ENCODE data around the gene PRR35.

Gene PRR35

DNA sequence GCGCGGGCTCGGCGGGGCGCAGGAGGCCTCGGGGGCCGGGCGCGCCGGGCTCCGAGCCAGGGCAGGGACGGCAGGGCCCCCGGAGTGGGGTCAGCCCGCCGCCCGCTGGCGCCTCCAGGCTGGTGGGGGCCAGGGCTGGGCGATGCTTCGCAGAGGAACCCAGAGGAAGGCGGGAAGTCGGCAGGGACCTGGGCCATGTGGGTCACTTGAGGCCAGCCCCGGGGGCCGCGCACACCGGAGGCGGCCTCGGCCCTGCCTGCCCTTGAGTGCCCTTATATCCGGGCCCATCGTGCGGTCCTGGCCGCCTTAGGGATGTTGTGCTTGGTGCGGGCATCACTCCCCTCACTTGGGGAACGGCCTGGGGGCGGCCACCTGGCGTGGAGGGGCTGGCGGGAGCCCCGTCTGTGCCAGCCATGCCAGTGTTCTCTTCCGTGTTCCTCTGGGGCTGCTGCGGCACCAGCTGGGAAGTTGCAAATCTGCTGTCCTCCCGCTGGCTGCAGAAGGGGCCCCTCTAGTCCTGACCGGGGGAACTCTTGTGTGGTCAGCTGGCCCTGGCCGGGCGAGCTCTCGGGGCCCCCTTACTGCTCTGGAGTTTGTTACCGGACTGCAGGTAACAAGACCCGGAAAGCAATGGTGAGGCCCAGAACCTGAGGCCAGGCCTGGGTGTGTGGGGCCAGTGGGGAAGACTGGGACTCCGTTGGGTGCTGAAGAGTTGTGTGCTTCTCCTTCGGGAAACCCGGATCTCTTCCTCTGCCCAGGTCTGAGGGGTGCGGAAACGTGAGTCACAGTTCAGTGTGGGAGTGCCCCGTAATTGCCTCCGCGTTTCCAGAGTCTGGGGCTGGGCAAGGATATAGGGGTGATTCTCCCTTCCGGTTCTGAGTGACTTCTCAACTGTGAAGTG lies 31.8 kb upstream of the PRR35 start:
- DNase-seq: no peak

DNA sequence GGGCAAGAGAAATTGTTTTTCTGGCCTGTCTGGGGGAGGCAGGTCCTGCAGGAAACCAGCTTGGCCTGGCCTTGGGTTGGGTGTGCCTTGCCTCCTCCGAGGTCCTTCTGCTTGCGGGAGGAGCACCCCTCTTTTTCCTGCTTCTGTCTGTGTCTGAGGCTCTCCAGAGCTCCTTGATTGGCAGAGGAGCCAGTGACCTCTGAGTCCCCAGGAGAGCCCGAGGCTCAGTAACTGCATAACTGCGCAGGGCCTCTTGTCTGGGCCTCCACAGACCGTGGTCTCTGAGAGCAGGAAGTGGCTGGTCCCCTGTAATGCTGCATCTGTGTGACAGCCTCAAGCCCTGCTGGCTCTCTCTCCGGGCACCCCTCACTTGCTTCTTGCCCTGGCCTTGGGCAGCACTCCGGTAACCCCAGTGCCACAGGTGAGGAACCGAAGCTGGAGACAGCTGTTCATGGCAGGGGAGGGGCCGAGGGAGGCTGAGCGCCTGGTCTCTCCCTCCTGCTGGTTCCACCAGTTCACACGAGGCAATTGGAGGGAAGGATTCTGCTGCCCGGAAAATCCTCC lies 31.1 kb upstream of the PRR35 start:
- no peak for DNase-seq

DNA sequence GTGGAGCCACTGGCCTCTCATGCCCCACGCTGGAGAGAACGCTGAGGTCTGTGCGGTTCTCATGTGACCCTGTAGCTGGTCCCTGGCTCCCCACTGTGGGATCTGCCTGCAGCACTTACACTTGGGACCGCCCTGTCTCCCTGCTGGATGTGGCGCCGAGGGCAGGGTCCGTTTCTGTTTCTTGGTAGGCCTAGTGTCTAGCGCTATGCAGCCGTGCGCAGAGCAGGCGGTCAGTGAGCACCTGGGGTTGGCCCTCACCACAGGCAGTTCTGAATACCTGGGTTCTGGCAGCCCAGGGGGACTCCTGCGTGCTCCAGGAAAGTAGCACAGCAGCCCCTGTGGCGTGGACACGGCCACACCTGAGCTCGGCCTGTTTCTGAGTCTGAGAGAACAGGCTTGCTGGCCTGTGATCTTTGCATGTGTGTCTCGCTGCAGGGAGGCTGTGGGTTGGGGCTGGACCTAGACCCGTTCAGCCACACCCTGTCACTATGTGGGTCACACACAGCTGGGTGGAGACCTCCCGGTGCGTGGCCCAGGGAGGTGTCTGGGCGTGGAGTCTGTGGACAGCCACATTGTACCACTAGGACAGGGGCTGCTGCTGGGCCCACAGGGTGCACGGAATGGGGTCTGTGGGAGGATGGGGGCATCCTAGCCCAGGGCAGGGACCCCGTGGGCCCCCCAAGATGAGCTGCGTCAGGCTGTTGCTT lies 29.9 kb upstream of the PRR35 start:
- DNase-seq: no peak

DNA sequence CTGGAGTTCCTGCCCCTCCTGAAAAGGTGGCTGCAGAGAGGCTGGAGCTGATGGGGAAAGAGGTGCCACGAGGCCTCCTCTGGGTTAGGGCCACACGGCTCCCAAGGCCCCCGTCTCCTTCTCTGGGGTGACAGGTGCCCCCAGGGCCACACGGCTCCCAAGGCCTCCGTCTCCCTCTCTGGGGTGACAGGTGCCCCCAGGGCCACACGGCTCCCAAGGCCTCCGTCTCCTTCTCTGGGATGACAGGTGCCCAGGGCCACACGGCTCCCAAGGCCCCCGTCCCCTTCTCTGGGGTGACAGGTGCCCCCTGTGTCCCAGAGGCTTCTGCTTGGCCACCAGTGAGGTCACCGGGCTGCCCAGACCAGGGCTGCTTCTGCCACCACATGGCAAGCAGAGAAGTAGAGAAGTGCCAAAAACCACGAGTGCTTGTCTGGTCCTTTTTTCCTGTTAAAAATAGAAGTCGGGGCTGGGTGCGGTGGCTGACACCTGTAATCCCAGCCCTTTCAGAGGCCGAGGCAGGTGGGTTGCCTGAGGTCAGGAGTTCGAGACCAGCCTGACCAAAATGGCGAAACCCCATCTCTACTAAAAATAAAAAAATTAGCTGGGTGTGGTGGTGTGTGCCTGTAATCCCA lies 28.6 kb upstream of the PRR35 start:
- DNase-seq: no peak

DNA sequence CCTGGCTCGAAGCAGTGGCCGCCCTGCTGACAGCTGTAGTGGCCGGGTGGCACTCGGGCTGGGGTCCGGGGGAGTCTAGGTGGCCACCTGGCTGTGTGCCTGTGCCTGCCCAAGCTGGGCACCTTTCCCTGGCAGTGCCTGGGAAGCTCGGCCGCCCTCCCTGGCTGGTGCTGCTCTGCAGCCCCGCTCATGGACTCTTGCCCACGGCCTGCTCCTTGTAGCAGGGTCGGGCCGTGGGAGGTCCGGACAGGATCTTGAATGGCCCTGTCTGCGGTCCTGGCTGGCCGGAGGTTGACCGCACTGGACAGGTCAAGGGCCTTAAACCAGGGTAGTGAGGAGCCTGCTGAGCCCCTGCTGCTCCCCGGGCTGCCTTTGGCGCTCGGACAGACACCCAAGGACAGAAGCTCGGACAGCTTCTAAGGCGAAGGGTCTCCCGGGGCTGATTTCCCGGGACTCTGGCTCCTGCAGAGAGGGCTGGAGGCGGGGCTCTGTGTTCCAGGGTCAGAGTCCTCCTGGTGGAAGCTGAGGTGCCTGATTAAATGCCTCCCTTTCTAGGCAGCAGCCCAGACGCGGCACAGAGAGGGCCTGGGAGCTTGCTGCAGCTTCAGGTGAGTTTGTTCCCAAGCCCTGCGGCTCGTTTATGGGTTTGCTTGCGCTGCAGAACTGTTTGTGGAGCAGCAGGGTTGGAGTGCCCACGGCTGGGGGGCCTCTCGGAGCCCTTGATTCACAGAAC lies 26.6 kb upstream of the PRR35 start:
- no peak for DNase-seq

DNA sequence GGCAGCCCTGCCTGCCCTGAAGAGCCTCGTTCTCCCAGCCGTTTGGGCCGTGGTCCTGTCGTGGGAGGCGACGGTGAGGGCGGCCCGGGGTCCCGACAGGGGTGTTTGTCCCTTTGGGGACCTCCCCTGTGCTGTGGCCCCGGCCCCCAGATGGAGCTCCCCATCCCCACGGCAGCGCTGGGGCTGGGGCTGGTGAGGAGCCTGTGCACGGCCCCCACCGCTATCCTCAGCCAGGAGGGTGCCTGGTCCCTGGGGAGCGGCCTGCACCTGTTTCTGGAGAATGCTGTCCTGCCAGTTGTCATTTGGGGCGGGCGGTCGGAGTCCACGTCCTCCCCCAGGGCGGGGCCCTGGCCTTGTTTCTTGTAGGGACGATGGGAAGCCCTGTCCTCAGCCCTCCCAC lies 26.1 kb upstream of the PRR35 start:
- DNase-seq: no peak

DNA sequence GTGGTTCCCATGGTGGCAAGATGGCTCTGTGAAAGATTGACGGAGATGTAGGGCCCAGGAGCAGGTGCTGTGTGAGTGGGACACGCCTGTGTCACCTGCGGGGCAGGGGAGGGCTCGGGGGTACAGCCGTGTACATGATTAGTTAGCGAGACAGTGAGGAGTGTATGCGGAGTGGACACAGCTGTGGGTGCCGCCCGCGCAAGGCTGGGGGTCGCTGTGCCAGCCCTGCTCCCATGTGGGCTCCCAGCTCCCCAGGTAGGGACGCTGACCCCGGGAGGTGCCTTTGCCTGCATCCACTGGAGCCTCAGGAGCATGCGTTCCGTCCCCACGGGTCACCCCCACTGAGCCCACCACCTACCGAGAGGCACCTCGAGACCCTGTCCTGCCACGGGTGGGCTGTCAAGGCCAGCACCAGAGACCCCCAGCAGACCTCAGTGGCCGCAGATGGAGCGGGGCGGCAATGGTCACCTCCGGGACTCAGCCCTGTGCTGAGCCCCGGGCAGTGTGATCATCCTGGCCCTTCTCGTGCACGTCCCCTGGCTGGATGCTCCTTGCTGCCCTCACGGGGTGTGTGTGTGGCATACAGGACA lies 25.2 kb upstream of the PRR35 start:
- DNase-seq: no peak

DNA sequence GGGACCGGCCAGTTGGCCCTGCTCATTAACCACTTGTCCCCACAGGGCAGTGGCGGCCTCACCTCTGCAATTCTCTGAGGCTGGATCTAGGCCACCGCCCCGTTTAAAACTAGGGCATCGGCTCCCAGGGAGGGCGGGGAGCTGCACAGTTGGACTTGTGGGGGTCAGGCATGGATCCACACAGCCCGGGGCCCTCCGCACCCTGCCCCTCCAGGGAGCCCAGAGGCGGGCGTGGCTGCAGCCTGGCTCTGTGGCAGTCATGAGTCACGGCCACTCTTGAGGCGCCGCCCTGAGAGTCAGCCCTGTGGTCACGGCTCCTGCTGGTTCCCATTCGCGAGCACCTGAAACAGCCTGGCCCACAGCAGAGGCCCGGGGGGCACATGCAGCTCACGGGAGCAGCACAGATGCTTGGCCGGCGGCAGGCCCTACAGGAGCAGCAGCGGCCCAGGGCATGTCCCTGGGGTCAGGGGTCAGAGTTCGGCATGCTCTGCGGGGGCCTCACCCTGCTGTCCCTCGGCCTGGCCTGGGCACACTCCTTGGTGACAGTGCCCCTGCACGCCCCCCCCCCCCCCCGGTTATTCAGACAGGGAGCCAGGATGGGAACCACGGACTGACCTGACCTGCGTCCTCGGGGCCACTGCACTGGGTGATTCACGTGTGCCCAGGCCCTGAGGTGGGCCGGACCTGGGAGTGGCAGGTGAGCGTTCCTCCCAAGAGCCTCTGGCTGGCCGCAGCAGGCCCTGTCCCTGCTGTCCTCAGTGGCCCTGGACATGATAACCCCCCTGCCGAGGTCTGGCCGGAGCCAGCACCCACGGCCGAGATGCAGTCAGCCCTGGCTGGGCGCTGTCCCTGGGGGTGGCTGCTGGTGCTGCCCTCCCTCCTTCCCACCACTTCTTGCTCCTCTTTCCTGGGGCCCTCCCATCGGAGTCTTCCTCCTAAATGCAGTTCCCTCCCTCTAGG lies 24.5 kb upstream of the PRR35 start:
- DNase-seq: peak; percentile 31

DNA sequence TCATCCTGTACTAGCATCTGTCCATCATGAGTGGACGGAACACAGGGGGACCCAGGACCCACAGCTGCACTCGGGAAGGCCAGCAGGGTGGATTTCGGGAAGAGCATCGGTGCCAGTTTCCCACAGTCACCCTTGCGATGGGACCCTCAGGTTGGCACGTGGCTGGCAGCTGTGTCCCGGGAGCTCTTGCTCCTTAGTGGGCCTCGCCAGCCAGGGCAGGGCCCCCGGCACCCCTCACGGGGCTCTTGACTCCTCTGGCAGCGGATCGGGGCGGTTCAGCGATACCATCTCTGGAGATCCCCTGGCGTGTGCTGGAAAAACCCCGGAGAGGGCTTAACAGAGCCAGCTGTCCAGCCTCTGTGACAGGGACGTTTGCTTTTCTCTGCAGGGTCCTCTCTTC lies 23.4 kb upstream of the PRR35 start:
- no peak for DNase-seq

DNA sequence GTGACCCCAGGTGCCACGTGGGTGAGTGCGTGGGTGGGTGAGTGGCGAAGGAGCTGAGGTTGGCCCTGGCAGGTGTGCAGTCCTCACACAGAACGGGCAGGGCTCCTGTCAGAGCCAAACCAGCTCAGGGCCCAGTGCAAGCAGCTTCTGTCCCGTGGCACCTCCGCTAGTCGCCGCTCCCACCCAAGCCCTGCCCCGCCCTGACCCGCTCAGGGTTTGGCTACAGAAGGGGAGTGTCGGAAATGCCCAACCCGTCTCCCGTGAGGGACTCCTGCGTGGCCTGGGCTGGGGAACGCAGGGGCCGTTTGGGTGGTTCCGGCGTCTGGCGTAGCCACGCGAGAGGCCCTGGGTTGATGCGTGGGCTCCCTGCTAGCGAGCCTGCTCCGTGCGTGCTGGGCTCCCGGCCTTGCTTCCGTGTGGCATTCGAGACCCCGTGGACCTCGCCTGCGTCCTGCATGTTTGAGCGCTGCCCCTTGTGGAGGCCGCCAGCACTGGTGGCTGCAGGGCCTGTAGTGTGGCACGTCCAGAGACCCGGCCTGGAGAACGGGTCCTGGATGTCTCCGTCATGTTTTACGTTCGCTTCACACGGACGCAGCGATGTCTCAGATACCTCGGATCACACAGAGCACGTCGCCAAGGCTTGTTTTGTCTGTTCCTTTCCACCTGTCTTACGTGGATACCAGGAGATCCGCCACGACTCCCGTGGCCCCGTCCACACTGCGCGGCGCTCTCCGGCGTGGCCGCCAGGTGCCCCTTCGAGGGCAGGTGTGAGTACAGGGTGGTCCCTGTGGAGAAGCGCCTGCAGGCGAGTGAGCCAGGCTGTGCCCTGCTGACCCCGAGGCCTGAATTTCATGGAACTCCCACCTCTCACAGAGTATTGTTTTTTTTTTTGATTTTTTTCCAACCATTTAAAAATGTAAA lies 22.5 kb upstream of the PRR35 start:
- DNase-seq: no peak

DNA sequence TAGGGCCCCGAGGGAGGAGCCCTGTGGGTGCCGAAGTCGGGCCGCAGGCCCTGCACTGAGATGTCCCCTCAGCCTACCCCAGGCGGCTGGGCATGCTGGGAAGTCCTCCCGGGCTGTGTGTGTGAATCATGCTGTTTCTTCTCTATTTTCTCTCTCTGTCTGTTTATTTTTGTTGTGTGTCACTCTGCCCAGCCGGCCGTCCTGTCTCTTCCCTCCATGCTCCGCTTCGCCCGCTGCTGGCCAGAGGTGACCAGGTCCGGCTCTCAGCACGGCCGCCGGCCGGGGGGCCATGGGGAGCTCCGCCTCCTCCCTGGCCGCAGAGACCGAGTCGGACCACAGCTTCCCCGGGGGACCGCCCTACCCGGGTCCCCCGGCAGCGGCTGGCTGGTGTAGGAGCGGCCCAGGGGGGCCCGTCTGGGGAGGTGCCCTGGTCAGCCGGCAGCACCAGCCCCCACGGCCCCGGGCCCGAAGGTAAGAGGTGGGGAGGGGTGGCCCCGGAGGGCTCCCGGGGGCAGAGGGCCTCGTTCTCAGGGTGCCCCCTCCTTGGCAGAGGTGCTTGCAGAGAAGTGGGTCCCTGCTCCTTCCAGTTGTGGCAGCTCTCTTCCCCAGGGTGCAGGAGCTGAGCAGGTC lies 20.2 kb upstream of the PRR35 start:
- DNase-seq: no peak

DNA sequence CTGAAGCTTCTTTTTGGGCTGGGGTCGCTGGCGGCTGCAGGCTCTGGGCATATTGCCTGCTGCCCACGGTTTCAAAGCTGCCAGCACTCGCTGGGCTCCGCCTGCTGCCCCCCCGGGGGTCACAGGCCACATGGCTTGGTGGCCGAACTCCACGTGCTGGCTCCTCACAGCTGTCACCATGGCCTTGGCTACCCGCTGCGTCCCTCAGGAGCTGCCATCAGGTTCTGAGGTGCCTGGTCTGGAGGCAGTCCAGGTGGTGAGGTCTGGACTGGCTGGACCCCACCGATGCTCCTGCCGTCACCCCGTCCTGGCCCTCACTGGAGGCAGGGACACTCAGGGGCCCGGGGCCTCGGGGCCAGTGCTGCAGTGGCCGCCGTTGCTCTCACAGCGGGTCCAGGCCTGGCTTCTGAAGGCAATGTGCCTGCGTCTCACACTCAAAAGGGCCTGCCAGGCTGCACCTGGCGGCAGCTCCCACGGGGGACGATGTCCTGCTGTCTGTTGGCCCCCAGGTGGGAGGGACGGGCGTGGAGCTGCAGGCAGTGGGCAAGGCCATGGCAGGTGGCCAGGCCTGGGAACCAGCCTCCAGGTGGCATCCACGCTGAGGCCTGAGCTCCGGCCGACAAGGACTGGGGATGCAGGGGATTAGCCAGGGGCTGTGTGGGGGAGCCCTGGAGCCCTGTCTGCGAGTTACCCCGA lies 19.4 kb upstream of the PRR35 start:
- no peak for DNase-seq

DNA sequence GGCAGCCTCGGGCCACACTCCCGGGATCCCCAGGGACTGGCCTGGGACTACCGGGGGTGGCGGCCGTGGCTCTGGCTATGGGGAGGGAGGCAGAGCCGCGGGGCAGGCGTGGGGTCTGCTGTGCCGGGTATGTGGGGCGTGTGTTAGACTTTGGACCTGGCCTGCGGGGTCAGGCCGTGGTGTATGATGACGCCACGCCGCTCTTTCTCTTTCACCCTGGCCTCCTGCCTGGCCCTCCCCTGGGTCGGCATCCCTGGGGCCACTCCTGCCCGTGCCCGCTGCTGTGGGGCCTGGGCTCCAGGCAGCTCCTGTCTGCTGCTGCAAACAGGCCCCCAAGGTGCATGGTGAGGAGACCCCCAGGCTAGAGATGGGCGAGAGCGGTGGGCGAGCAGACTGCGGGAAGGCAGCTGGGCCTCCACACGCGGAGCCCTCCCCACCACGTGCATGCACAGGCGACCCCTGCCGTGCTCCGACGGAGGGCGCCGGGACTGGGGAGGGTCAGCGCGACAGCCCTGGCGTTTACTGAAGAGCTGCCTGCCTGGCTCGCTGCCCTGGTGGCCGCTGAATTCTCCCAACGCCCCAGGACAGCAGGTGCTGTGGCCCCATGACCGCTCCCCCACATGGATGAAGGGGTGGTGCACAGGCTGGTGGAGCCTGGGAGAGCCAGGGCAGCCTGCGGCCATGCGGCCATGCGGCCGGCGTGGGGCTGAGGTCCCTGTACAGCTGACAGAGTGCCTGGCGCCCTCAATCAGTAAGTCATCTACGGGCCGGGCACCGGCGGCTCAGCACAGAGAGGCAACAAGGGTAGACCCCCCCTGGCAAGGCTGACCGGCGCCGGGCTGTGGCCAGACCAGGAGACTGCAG lies 16.7 kb upstream of the PRR35 start:
- no peak for DNase-seq

DNA sequence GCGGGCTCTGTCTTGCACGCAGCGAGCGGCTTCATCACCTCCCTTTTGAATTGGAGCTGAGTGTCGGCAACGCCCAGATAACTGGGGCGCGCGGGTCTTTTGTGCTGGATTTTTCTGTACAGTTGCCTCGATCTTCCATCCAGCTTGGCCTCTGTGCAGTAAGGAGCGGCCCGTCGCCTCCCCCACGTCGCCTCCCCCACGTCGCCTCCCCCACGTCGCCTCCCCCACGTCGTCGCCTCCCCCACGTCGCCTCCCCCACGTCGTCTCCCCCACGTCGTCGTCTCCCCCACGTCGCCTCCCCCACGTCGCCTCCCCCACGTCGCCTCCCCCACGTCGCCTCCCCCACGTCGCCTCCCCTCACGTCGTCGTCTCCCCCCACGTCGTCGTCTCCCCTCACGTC lies 15.7 kb upstream of the PRR35 start:
- DNase-seq: no peak

DNA sequence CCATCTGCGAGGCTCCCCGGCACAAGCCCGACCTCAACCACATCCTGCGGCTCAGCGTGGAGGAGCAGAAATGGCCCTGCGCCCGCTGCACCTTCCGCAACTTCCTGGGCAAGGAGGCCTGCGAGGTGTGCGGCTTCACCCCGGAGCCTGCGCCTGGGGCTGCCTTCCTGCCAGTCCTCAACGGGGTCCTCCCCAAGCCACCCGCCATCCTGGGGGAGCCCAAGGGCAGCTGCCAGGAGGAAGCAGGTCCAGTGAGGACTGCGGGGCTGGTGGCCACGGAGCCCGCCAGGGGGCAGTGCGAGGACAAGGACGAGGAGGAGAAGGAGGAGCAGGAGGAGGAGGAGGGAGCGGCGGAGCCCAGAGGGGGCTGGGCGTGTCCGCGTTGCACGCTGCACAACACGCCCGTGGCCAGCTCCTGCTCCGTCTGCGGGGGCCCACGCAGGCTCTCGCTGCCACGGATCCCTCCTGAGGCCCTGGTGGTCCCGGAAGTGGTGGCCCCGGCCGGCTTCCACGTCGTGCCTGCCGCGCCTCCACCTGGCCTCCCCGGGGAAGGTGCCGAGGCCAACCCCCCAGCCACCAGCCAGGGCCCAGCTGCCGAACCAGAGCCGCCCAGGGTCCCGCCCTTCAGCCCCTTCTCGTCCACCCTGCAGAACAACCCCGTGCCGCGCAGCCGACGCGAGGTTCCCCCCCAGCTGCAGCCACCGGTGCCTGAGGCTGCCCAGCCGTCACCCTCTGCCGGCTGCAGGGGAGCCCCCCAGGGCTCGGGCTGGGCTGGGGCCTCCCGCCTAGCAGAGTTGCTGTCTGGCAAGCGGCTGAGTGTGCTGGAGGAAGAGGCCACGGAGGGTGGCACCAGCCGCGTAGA lies 13.1 kb upstream of the PRR35 start:
- DNase-seq: no peak

DNA sequence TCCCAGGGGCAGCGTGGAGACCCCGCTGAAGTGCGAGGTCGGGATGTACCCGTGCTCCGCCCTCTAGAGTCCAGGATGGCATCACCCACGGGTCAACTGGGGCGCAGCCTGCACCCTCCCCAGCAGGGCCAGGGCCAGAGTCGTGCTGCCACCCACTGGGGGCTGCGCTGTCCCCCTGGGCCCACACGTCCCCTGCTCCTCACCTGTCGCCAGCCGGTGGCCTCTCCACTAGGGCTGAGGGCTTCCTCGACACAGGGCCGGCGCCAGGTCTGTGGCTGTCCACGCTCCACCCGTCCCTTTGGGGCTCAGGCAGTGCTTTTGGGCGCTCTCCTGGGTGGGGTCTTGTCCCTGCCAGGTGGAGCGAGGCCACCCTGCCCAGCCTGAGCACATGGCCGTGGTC lies 11.6 kb upstream of the PRR35 start:
- DNase-seq: no peak
